ENCODE measurements around the gene FAM200A. TPM values are rescaled to one million over a fixed set of nuclear protein-coding genes. Genes with fewer than 3 reads are reported as not detected.
A peak's percentile ranks its signal among the peaks of the same experiment; 100 is the strongest.

The FAM200A gene
- total and polyA plus RNA-seq, 2 of the 13 experiments (the other 11 are each of a cell fraction or from before 2014, with no cell fraction given): 4.7 to 6.3 TPM

DNA sequence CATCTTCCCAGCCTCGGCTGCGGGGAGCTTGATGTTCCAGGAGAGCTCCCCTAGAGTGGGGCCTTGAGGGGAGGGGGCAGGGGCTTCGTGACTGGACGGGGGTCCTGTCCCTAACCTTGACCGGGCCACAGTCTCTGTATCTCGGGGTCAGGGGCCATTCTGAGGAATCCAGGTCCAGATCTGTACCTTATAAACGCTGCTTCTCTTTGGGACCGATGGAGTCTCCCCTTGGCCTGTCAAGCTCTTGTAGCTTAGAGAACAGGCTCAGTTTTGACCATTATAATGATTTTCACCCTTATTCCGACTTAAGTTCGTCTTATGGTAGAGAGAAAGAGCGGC, 46.6 kb downstream of the FAM200A start:
- POLR2A ChIA-PET: interaction anchor here (0.8 to 2.0 kb wide), 15 partner anchors 13 to 297 kb away, joined by 3 to 42 read pairs (median 8); partner anchors contain the start of genes ATP5MF, BUD31, FAM200A and KPNA7
- BruUV-seq (replicated peaks): no TSS peak
- FAIRE-seq: no peak
- intact Hi-C loops (cut with micrococcal nuclease; ENCODE audit: unreplicated experiment): no loop called here
- Histone ChIP-seq H3K4me1 (ENCODE audit: insufficient read depth, low read length) (peaks cover 25% of the 10 kb centered on the region), H2AFZ (ENCODE audit: low read length) (no peak overlapping the region), H3K9ac (ENCODE audit: insufficient read depth, low read depth, low read length) (peak overlapping the region; percentile 80), H3K4me3 (replicated peaks in 1 of 3; ENCODE audit: insufficient read depth in 1 of 3, low read depth in 2 of 3, low read length in 3 of 3) (peak overlapping the region; percentile 87 to 94 (median 88)), H3K36me3 (replicated peaks in 1 of 2; ENCODE audit: control insufficient read depth in 1 of 2, insufficient read depth in 2 of 2, low read length in 2 of 2) (0 out of 5 replicates have a peak, but pooled peaks cover 0 to 1% of the 10 kb centered on the region in 2 experiments), H4K20me1 (ENCODE audit: insufficient read depth, low read length) (0 out of 2 replicates have a peak, but pooled peaks cover 3% of the 10 kb centered on the region), H3K27me3 (ENCODE audit: control insufficient read depth in 1 of 2, insufficient read depth in 2 of 2, low read length in 2 of 2) (no peaks in the 10 kb centered on the region; a peak in 1 of 5 replicates), H3K27ac (ENCODE audit: extremely low read length, insufficient read depth, low read length) (peak overlapping the region; percentile 76), H3K9me3 (ENCODE audit: low read length) (no peaks in the 10 kb centered on the region), H3K79me2 (ENCODE audit: insufficient read depth, low read length) (peaks cover 32% of the 10 kb centered on the region), H3K4me2 (ENCODE audit: low read depth, low read length) (peak overlapping the region; percentile 93)
- 0% methylated on average over 5 of the region's 11 CpGs for WGBS (ENCODE audit: low lambda C conversion rate)
- no peak for DNase-seq (ENCODE audit: low spot score)
- in situ Hi-C loops (cut with HindIII; ENCODE audit: extremely low pct_ligation_motif_present, low pct_unique_long_range_greater_than_20kb): no loop called here
- CTCF ChIA-PET (ENCODE audit: low intra/inter-chr PET ratio, low total read pairs): no interaction called here
- peak; percentile 10 for ATAC-seq
- no peak for TF ChIP-seq EED (CRISPR knock-in tag; IDR thresholded peaks at IDR 0.05)
- no peak for TF ChIP-seq ATF7-NPFF (CRISPR knock-in tag; IDR thresholded peaks at IDR 0.05; ENCODE audit: low read depth)
- TF ChIP-seq NFKB2 (CRISPR knock-in tag; IDR thresholded peaks at IDR 0.05; ENCODE audit: borderline replicate concordance): 0 out of 2 replicates have a peak, but pooled peaks have one; percentile 2
- no peak for TF ChIP-seq ZFP36 (IDR thresholded peaks at IDR 0.05; ENCODE audit: borderline replicate concordance, low read depth, low read length, partially characterized antibody)
- TF ChIP-seq, protein P1, sequence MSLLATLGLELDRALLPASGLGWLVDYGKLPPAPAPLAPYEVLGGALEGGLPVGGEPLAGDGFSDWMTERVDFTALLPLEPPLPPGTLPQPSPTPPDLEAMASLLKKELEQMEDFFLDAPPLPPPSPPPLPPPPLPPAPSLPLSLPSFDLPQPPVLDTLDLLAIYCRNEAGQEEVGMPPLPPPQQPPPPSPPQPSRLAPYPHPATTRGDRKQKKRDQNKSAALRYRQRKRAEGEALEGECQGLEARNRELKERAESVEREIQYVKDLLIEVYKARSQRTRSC (CRISPR knock-in tag; IDR thresholded peaks at IDR 0.05; ENCODE audit: low read depth): no peak
- TF ChIP-seq ZNF709 (CRISPR knock-in tag; IDR thresholded peaks at IDR 0.05): 0 out of 2 replicates have a peak, but pooled peaks have one; percentile 23
- TF ChIP-seq, protein P2, sequence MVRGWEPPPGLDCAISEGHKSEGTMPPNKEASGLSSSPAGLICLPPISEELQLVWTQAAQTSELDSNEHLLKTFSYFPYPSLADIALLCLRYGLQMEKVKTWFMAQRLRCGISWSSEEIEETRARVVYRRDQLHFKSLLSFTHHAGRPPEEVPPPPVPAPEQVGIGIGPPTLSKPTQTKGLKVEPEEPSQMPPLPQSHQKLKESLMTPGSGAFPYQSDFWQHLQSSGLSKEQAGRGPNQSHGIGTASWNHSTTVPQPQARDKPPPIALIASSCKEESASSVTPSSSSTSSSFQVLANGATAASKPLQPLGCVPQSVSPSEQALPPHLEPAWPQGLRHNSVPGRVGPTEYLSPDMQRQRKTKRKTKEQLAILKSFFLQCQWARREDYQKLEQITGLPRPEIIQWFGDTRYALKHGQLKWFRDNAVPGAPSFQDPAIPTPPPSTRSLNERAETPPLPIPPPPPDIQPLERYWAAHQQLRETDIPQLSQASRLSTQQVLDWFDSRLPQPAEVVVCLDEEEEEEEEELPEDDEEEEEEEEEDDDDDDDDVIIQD (CRISPR knock-in tag; IDR thresholded peaks at IDR 0.05; ENCODE audit: low read depth): no peak
- TF ChIP-seq ZSCAN29 (CRISPR knock-in tag; conservative IDR thresholded peaks at IDR 0.05): 0 out of 2 replicates have a peak, but pooled peaks have one; percentile 10
- TF ChIP-seq ZNF670 (CRISPR knock-in tag; IDR thresholded peaks at IDR 0.05; ENCODE audit: borderline replicate concordance): peak; percentile 40; the same call in 1 of the 2 replicates
- TF ChIP-seq, protein P3, sequence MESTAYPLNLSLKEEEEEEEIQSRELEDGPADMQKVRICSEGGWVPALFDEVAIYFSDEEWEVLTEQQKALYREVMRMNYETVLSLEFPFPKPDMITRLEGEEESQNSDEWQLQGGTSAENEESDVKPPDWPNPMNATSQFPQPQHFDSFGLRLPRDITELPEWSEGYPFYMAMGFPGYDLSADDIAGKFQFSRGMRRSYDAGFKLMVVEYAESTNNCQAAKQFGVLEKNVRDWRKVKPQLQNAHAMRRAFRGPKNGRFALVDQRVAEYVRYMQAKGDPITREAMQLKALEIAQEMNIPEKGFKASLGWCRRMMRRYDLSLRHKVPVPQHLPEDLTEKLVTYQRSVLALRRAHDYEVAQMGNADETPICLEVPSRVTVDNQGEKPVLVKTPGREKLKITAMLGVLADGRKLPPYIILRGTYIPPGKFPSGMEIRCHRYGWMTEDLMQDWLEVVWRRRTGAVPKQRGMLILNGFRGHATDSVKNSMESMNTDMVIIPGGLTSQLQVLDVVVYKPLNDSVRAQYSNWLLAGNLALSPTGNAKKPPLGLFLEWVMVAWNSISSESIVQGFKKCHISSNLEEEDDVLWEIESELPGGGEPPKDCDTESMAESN (CRISPR knock-in tag; conservative IDR thresholded peaks at IDR 0.05): peak; percentile 7; the same call in 1 of the 2 replicates
- peak; percentile 4; the same call in 1 of the 2 replicates for TF ChIP-seq ZNF605 (CRISPR knock-in tag; IDR thresholded peaks at IDR 0.05)
- TF ChIP-seq LCORL (IDR thresholded peaks at IDR 0.05): no peak
- 0 out of 2 replicates have a peak, but pooled peaks have one; percentile 15 for TF ChIP-seq LCORL (CRISPR knock-in tag; IDR thresholded peaks at IDR 0.05)
- TF ChIP-seq TGIF2 (CRISPR knock-in tag; IDR thresholded peaks at IDR 0.05): no peak
- TF ChIP-seq, protein P4, sequence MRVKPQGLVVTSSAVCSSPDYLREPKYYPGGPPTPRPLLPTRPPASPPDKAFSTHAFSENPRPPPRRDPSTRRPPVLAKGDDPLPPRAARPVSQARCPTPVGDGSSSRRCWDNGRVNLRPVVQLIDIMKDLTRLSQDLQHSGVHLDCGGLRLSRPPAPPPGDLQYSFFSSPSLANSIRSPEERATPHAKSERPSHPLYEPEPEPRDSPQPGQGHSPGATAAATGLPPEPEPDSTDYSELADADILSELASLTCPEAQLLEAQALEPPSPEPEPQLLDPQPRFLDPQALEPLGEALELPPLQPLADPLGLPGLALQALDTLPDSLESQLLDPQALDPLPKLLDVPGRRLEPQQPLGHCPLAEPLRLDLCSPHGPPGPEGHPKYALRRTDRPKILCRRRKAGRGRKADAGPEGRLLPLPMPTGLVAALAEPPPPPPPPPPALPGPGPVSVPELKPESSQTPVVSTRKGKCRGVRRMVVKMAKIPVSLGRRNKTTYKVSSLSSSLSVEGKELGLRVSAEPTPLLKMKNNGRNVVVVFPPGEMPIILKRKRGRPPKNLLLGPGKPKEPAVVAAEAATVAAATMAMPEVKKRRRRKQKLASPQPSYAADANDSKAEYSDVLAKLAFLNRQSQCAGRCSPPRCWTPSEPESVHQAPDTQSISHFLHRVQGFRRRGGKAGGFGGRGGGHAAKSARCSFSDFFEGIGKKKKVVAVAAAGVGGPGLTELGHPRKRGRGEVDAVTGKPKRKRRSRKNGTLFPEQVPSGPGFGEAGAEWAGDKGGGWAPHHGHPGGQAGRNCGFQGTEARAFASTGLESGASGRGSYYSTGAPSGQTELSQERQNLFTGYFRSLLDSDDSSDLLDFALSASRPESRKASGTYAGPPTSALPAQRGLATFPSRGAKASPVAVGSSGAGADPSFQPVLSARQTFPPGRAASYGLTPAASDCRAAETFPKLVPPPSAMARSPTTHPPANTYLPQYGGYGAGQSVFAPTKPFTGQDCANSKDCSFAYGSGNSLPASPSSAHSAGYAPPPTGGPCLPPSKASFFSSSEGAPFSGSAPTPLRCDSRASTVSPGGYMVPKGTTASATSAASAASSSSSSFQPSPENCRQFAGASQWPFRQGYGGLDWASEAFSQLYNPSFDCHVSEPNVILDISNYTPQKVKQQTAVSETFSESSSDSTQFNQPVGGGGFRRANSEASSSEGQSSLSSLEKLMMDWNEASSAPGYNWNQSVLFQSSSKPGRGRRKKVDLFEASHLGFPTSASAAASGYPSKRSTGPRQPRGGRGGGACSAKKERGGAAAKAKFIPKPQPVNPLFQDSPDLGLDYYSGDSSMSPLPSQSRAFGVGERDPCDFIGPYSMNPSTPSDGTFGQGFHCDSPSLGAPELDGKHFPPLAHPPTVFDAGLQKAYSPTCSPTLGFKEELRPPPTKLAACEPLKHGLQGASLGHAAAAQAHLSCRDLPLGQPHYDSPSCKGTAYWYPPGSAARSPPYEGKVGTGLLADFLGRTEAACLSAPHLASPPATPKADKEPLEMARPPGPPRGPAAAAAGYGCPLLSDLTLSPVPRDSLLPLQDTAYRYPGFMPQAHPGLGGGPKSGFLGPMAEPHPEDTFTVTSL (CRISPR knock-in tag; IDR thresholded peaks at IDR 0.05; ENCODE audit: borderline replicate concordance): no peak

Measured in HepG2 (cell line).